HG03571 (cell line): ENCODE results near the gene MPP1.

Source experiments
- ATAC-seq: cut with Tn5 transposase; IDR thresholded peaks from one replicate; pipeline ENCODE4 v1.9.1; 2021; ENCODE audit not compliant: unreplicated experiment

The MPP1 gene

DNA sequence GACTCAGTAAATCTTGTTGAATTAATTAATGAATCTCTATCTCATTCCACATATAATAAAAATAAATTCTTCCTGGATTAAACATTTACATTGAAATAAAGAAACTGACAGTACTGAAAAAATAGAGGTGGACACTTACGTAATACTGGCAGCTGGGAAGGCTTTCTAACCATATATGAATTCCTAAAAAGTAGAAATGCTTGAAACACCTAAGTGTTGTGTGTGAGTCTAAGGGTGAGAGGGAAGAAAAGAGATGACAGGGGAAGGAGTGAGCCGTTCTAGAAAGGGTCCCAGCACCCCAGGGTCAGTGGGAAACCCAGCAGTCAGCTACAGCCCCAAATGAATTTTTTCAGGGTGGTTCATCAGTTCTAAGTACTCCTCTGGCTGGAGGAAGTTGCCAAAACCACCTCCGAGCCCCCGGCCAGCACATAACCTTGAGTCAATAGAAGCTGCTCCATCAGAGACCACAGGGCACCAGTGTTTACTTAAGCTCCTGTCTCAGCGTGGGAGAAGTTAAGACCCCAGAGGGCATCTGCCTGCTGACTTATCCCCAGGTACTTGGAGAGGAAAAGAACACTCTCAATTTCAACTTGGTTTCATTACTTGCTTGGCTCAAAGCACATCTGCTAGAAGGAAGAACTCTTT, 72.7 kb downstream of the MPP1 start:
- ATAC-seq, result no peak

- ATAC-seq, result no peak
These were observed 73.4 kb downstream of the MPP1 start for GRCh38 chrX:154731881-154732280.

GRCh38 chrX:154731184-154731583, 74.1 kb downstream of the MPP1 start:
- no peak for ATAC-seq

GRCh38 chrX:154730253-154730891, 74.9 kb downstream of the MPP1 start:
- ATAC-seq, result no peak

GRCh38 chrX:154729439-154729838, 75.8 kb downstream of the MPP1 start:
- ATAC-seq, result no peak
